ENCODE data around the gene RPS15A. TPM values are rescaled to one million over a fixed set of nuclear protein-coding genes. Genes with fewer than 3 reads are reported as not detected.
"Not testable (repeated sequence)": the region's sequence is repeated elsewhere in the genome, so short reads cannot be mapped to it uniquely, and the experiment has no call there.

RPS15A gene
- total RNA-seq, 1 donor from 2014 or later = 1,438 TPM

GRCh38 chr16:18740027-18740426, 50.1 kb downstream of the RPS15A start:
- not testable (repeated sequence) for ATAC-seq

- ATAC-seq = not testable (repeated sequence)
These were observed 51.4 kb downstream of the RPS15A start for GRCh38 chr16:18738768-18739167.

GRCh38 chr16:18734279-18734678, 55.9 kb downstream of the RPS15A start:
- ATAC-seq = not testable (repeated sequence)

Other genes starting within 250 kb of the RPS15A start
- gene NOMO2, start 228.2 kb downstream of the RPS15A start, total RNA-seq = 74.4 TPM
- gene ARL6IP1, start 11.2 kb upstream of the RPS15A start, total RNA-seq = 76.4 TPM
- gene SMG1, start 136.1 kb upstream of the RPS15A start, total RNA-seq = 49.5 TPM
- 0.72 TPM for gene TMC7, start 193.6 kb upstream of the RPS15A start, total RNA-seq

All from esophagus mucosa (tissue), 1 donor.